Stimulated activated CD4-positive, alpha-beta T cell treated with anti-CD3 and anti-CD28 coated beads, Interleukin-2, amount 100 ng/mL, for 4 hours (primary cell): ENCODE data around the gene SRSF4.
"Not testable (repeated sequence)": the region's sequence is repeated elsewhere in the genome, so short reads cannot be mapped to it uniquely, and the experiment has no call there.

Experiments
- DNase-seq: peaks from one replicate; pipeline ENCODE4 v3.0.0-alpha.2; 2020; ENCODE audit warnings: low read depth

SRSF4 gene

GRCh38 chr1:29124366-29125236, 57.1 kb downstream of the SRSF4 start:
- DNase-seq = peak; percentile 19

GRCh38 chr1:29123887-29124365, 57.8 kb downstream of the SRSF4 start, which contains the start of gene TMEM200B:
Gene TMEM200B, minus strand, starts transcription at chr1:29123903. Its CDS starts 2,075 bp downstream, at chr1:29121828.
- DNase-seq = no peak

GRCh38 chr1:29123053-29123886, 58.4 kb downstream of the SRSF4 start:
- DNase-seq = no peak

- no peak for DNase-seq
These were observed 59.0 kb downstream of the SRSF4 start for GRCh38 chr1:29122682-29123052.

- no peak for DNase-seq
These were observed 59.6 kb downstream of the SRSF4 start for GRCh38 chr1:29121936-29122681.

- no peak for DNase-seq
These were observed 60.2 kb downstream of the SRSF4 start for GRCh38 chr1:29121516-29121935.

- DNase-seq = peak; percentile 36
These were observed 60.7 kb downstream of the SRSF4 start for GRCh38 chr1:29120947-29121485.

- no peak for DNase-seq
These were observed 61.3 kb downstream of the SRSF4 start for GRCh38 chr1:29120367-29120766.

GRCh38 chr1:29119121-29119929, 62.4 kb downstream of the SRSF4 start:
- DNase-seq = no peak

- no peak for DNase-seq
These were observed 64.3 kb downstream of the SRSF4 start for GRCh38 chr1:29117381-29117780.

- DNase-seq = no peak
These were observed 67.0 kb downstream of the SRSF4 start for GRCh38 chr1:29114654-29115053.

GRCh38 chr1:29113413-29114117, 68.1 kb downstream of the SRSF4 start:
- no peak for DNase-seq

- DNase-seq = no peak
These were observed 68.8 kb downstream of the SRSF4 start for GRCh38 chr1:29112705-29113412.

- not testable (repeated sequence) for DNase-seq
These were observed 73.7 kb downstream of the SRSF4 start for GRCh38 chr1:29108041-29108440.

- no peak for DNase-seq
These were observed 75.9 kb downstream of the SRSF4 start for GRCh38 chr1:29105822-29106221.

GRCh38 chr1:29100487-29100886, 81.2 kb downstream of the SRSF4 start:
- no peak for DNase-seq

GRCh38 chr1:29099286-29099685, 82.4 kb downstream of the SRSF4 start:
- no peak for DNase-seq
